Keratinocyte (primary cell): Measurements from ENCODE around the gene CERS4. TPM values are rescaled to one million over a fixed set of nuclear protein-coding genes. Genes with fewer than 3 reads are reported as not detected.

Source experiments
- DNase-seq: peaks from one replicate; pipeline ENCODE4 v3.0.0-alpha.2; 2011; ENCODE audit warnings: low read depth, missing footprints, low spot score
- FAIRE-seq: peaks from 2 replicates; lab custom pipeline; 2011; peaks lifted over from hg19 to GRCh38; lab: Jason Lieb, UNC
- H2AFZ ChIP-seq: 2 replicates; pipeline ENCODE4 v1.6.0; 2012; ENCODE audit warnings: low read length, control low read depth, inconsistent platforms; ENCODE audit not compliant: control insufficient read depth
- H3K27ac ChIP-seq: 2 replicates; pipeline ENCODE4 v1.5.1; 2011; ENCODE audit warnings: low read length; ENCODE audit not compliant: control insufficient read depth, insufficient read depth
- H3K27me3 ChIP-seq: 3 replicates; pipeline ENCODE4 v1.6.0; 2011; ENCODE audit warnings: low read length; ENCODE audit not compliant: control insufficient read depth, insufficient read depth; ENCODE audit errors: extremely low read depth
- H3K36me3 ChIP-seq, 2 experiments: 2 replicates in 1 of 2; 3 replicates in 1 of 2; pipeline ENCODE4 v1.5.1; 2011; ENCODE audit warnings: low read length in 2 of 2, mild to moderate bottlenecking in 1 of 2; ENCODE audit not compliant: control insufficient read depth in 2 of 2, insufficient read depth in 2 of 2; ENCODE audit errors: extremely low read depth in 1 of 2
- H3K4me1 ChIP-seq: 3 replicates; pipeline ENCODE4 v1.5.1; 2011; ENCODE audit warnings: low read length; ENCODE audit not compliant: control insufficient read depth, insufficient read depth; ENCODE audit errors: extremely low read depth
- H3K4me2 ChIP-seq: 3 replicates; pipeline ENCODE4 v1.6.0; 2011; ENCODE audit warnings: low read depth, low read length; ENCODE audit not compliant: control insufficient read depth, insufficient read depth; ENCODE audit errors: extremely low read depth
- H3K4me3 ChIP-seq, 3 experiments: fragments of 200-600 bp in 1 of 3; sonication (generic) in 1 of 3; 2 replicates in 2 of 3; 3 replicates in 1 of 3; pipeline ENCODE4 v1.5.1; 2011 to 2016; ENCODE audit warnings: low read length in 3 of 3, mild to moderate bottlenecking in 3 of 3, control low read depth in 2 of 3, inconsistent platforms in 1 of 3, low read depth in 1 of 3, mixed read lengths in 1 of 3, mixed run types in 1 of 3, moderate library complexity in 1 of 3; ENCODE audit not compliant: control insufficient read depth in 2 of 3, insufficient read depth in 2 of 3; ENCODE audit errors: extremely low read depth in 1 of 3
- H3K79me2 ChIP-seq: 2 replicates; pipeline ENCODE4 v1.6.0; 2012; ENCODE audit warnings: low read length; ENCODE audit not compliant: control insufficient read depth, insufficient read depth
- H3K9ac ChIP-seq: 3 replicates; pipeline ENCODE4 v1.6.0; 2011; ENCODE audit warnings: low read length; ENCODE audit not compliant: control insufficient read depth, insufficient read depth; ENCODE audit errors: extremely low read depth
- H3K9me1 ChIP-seq: 3 replicates; pipeline ENCODE4 v1.6.0; 2011; ENCODE audit warnings: low read length; ENCODE audit not compliant: control insufficient read depth, insufficient read depth; ENCODE audit errors: extremely low read depth
- H3K9me3 ChIP-seq: 2 replicates; pipeline ENCODE4 v1.5.1; 2012; ENCODE audit warnings: low read depth, low read length; ENCODE audit not compliant: control insufficient read depth
- H4K20me1 ChIP-seq: 3 replicates; pipeline ENCODE4 v1.6.0; 2011; ENCODE audit warnings: low read length; ENCODE audit not compliant: control insufficient read depth, insufficient read depth; ENCODE audit errors: extremely low read depth
- EZH2 ChIP-seq: IDR thresholded peaks from one replicate; pipeline ENCODE4 v1.6.1; 2012; ENCODE audit warnings: inconsistent platforms, mild to moderate bottlenecking, low read length, moderate library complexity
- dilution Hi-C: fragments of 300-500 bp; cut with MboI; formaldehyde crosslinking; loops from one replicate; pipeline ENCODE4 v1.7.0; 2020; ENCODE audit warnings: low sequenced_read_pairs; ENCODE audit not compliant: extremely low pct_ligation_motif_present
- polyA plus RNA-seq, 5 experiments: library from polyadenylated mRNA; depleted of rRNA in 3 of 5; stranded (reverse) in 3 of 5; stranded (forward) in 1 of 5; unstranded in 1 of 5; fragments of >200 nt; gene quantifications; 1 replicate in 1 of 5; 2 replicates in 3 of 5; 3 replicates in 1 of 5; pipeline versions ENCODE4 v1.2.1 to v1.2.3, GENCODE V29; 2011 to 2012; ENCODE audit warnings: missing spikeins in 2 of 5, low read depth in 1 of 5, low replicate concordance in 1 of 5
- TF ChIP-seq, protein P1 (sequence below), 3 experiments: IDR thresholded peaks in 1 of 3; conservative IDR thresholded peaks in 1 of 3; optimal IDR thresholded peaks in 1 of 3; 2 replicates in 2 of 3; 3 replicates in 1 of 3; pipeline versions ENCODE3 to v1.5.1; 2011; ENCODE audit warnings: low read length in 3 of 3, mild to moderate bottlenecking in 3 of 3, moderate library complexity in 2 of 3, control low read depth in 1 of 3, inconsistent platforms in 1 of 3; ENCODE audit not compliant: insufficient read depth in 2 of 3; ENCODE audit errors: extremely low read depth in 1 of 3

CERS4 gene
- polyA plus RNA-seq, 1 donor (not counting 4 experiments of a cell fraction or from before 2014, with no cell fraction given), result 19.8 TPM

DNA sequence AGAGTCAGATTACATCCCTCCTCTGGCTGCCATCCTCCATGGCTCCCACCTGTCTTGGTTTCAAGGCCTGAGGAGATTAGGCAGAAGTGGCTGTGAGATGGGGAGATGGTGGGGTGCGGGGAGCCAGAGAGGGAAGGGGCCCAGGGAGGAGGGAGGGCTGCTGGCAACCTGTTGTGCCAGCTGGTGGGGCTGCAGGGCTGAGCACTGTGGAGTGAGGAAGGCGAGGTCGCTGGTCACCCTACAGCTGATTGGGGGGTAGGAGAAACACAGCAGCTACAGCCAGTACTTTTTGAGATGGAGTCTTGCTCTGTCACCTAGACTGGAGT, 50.7 kb downstream of the CERS4 start:
- dilution Hi-C loops, result no loop called here
- Histone ChIP-seq H3K36me3 (peaks cover 0 to 4% of the 10 kb centered on the region in 2 experiments), H2AFZ (no peak overlapping the region)

GRCh38 chr19:8261347-8261746, 52.2 kb downstream of the CERS4 start:
- Histone ChIP-seq H3K79me2 (no peaks in the 10 kb centered on the region), H3K4me1 (no peaks in the 10 kb centered on the region), H3K9me3 (no peaks in the 10 kb centered on the region), H3K9me1 (no peaks in the 10 kb centered on the region), H4K20me1 (no peaks in the 10 kb centered on the region), H3K9ac (no peak overlapping the region), H3K27ac (no peak overlapping the region), H3K4me2 (no peak overlapping the region), H3K36me3 (peaks cover 0 to 2% of the 10 kb centered on the region in 2 experiments), H2AFZ (no peak overlapping the region), H3K4me3 (no peak overlapping the region), H3K27me3 (no peaks in the 10 kb centered on the region)
- dilution Hi-C loops, result no loop called here
- TF ChIP-seq, protein P1, sequence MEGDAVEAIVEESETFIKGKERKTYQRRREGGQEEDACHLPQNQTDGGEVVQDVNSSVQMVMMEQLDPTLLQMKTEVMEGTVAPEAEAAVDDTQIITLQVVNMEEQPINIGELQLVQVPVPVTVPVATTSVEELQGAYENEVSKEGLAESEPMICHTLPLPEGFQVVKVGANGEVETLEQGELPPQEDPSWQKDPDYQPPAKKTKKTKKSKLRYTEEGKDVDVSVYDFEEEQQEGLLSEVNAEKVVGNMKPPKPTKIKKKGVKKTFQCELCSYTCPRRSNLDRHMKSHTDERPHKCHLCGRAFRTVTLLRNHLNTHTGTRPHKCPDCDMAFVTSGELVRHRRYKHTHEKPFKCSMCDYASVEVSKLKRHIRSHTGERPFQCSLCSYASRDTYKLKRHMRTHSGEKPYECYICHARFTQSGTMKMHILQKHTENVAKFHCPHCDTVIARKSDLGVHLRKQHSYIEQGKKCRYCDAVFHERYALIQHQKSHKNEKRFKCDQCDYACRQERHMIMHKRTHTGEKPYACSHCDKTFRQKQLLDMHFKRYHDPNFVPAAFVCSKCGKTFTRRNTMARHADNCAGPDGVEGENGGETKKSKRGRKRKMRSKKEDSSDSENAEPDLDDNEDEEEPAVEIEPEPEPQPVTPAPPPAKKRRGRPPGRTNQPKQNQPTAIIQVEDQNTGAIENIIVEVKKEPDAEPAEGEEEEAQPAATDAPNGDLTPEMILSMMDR (optimal IDR thresholded peaks at IDR 0.05 in 1 of 3, IDR thresholded peaks at IDR 0.05 in 1 of 3, conservative IDR thresholded peaks at IDR 0.05 in 1 of 3; ENCODE audit: extremely low read depth in 1 of 3, insufficient read depth in 2 of 3, low read length in 3 of 3), result no peak
- TF ChIP-seq EZH2, result no peak
- no peak for FAIRE-seq
- DNase-seq, result no peak

More for the DNA sequence above, 50.7 kb downstream of the CERS4 start:
- Histone ChIP-seq H3K9me3 (no peaks in the 10 kb centered on the region), H4K20me1 (no peaks in the 10 kb centered on the region), H3K9me1 (no peaks in the 10 kb centered on the region), H3K4me2 (no peak overlapping the region), H3K4me3 (no peak overlapping the region), H3K27me3 (no peaks in the 10 kb centered on the region), H3K27ac (no peak overlapping the region), H3K4me1 (no peaks in the 10 kb centered on the region), H3K9ac (no peak overlapping the region), H3K79me2 (no peaks in the 10 kb centered on the region)
- DNase-seq (no peak), FAIRE-seq (no peak)
- no peak for TF ChIP-seq EZH2
- TF ChIP-seq, protein P1 (optimal IDR thresholded peaks at IDR 0.05 in 1 of 3, IDR thresholded peaks at IDR 0.05 in 1 of 3, conservative IDR thresholded peaks at IDR 0.05 in 1 of 3; ENCODE audit: extremely low read depth in 1 of 3, insufficient read depth in 2 of 3, low read length in 3 of 3), result no peak
